GM12801 (cell line): ENCODE data around the gene BIN1.

Experiments
- TF ChIP-seq, protein P1 (sequence below): IDR thresholded peaks from one replicate; pipeline ENCODE4 v1.5.1; 2011; ENCODE audit warnings: control low read depth; ENCODE audit not compliant: insufficient read length; ENCODE audit errors: extremely low read depth

Gene BIN1

DNA sequence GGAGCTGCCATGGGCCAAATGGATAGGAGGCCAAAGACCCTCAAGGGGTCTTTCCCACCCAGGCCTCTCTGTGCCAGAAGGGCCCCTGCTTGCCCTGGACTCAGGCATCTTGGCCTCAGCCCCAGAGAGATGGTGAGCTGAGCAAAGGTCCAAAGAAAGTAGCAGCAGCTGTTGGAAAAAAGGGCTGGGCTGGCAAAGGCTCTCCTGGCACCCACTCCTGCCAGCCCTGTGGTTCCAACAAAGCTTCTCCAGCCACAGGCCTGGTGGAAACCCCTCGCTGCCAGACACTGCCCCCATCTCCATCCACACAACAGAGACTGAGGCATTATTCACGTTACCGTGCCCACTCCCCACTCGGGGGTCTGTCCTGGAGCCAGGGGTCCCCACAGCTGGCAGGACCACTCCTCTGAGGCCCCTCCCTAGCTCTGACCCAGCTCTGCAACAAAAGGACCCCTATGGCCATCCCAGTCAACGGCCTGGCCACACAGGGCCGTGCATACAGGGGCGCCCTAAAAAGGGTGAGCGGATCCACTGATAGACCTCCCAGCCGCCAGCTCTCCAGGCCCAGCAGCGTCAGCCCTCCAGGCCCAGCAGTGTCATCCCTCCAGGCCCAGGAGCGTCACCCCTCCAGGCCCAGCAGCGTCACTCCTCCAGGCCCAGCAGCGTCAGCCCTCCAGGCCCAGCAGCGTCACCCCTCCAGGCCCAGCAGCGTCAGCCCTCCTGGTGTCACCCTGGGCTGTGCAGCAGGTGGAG lies 10.1 kb downstream of the BIN1 start:
- TF ChIP-seq, protein P1, sequence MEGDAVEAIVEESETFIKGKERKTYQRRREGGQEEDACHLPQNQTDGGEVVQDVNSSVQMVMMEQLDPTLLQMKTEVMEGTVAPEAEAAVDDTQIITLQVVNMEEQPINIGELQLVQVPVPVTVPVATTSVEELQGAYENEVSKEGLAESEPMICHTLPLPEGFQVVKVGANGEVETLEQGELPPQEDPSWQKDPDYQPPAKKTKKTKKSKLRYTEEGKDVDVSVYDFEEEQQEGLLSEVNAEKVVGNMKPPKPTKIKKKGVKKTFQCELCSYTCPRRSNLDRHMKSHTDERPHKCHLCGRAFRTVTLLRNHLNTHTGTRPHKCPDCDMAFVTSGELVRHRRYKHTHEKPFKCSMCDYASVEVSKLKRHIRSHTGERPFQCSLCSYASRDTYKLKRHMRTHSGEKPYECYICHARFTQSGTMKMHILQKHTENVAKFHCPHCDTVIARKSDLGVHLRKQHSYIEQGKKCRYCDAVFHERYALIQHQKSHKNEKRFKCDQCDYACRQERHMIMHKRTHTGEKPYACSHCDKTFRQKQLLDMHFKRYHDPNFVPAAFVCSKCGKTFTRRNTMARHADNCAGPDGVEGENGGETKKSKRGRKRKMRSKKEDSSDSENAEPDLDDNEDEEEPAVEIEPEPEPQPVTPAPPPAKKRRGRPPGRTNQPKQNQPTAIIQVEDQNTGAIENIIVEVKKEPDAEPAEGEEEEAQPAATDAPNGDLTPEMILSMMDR = no peak

DNA sequence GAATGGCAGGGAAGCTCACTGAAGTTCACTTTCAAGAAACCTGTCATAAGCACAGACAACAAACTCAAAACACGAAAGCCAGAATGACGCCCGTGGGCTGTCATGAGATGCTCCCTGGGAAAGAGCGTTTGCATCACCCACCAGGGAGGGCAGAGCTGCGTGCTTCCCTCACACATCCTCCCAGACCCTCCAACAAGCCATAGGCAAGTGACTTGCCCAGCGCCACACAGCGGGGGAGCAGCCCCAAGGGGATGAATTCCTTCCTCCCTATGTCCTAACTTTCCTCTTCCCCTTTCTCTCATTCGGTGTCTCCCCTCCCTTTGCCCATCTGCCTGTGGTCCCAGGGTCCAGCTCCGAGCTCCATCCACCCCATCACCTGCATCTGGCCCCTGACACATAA lies 10.7 kb downstream of the BIN1 start:
- TF ChIP-seq, protein P1 = no peak

DNA sequence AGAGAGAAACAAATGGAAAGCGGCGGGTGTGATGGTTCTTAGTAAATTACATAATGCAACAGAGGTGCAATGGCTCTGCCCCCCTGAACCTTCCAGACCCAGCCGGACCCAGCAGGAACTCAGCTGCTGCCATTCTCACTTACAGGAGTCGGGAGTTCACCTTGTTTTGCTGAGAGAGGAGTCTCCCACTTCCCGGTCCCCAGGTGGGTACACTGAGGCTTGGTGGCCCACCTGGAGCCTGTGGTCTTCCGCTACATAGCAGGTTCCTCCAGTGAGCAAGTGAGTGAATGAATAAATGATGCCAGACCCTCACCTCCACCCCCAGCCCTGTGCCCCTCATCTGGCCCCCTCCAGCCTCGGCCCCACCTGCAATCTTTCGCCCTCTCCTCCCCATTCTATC lies 11.2 kb downstream of the BIN1 start:
- TF ChIP-seq, protein P1 = no peak

DNA sequence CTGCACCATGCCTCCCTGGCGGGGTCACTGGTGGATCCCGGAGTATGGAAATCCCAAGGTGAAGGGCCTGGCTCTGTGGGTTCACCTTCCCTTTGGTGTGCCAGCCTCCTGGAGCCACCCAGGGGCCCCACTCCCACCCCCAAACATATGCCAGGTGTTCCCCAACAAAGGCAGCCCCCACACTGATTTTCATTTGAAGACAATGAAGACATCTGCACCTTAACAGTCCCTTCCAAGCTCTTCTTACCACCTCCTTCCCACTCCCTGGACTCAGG lies 11.7 kb downstream of the BIN1 start:
- TF ChIP-seq, protein P1 = no peak

DNA sequence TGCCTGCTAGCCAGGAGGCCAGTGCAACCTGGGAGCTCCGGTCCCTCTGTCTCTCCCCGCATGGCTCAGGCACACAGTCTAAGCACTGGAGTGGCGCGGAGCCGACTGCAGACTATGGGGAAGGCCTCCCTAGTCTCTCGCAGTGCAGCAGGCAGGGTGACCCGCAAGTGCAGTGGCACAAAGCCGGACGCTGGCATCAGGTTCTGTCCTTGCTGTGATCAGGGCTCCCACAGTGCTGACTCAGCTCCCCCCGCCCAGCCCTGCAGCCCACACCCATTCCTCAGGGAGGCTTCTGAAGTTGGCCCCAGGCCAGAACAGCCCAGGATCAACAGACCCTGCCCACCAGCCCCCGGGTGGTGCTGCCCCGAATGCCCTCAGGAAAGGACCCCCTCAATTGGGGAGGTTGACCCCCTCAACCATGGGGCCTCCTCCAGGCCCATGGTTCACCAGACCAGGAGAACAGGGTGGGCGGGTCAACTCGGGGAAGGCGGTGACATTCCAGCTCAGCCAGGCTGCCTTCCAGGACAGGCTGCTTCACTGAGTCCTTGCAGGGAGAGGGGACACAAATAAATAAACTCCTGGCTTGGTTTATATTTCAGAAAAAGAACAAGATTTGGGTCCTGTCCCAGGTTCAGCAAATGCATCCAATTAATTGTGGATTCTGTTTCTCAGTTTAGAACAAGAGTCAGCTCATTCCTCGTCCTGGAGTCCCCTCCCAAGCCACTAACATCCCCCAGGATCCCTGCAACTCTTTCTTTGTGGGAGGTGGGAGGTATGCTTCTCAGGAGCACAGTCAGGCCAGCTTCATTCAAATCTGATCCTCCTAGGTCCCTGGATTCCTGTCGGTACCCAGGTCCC lies 12.2 kb downstream of the BIN1 start:
- TF ChIP-seq, protein P1 = no peak

DNA sequence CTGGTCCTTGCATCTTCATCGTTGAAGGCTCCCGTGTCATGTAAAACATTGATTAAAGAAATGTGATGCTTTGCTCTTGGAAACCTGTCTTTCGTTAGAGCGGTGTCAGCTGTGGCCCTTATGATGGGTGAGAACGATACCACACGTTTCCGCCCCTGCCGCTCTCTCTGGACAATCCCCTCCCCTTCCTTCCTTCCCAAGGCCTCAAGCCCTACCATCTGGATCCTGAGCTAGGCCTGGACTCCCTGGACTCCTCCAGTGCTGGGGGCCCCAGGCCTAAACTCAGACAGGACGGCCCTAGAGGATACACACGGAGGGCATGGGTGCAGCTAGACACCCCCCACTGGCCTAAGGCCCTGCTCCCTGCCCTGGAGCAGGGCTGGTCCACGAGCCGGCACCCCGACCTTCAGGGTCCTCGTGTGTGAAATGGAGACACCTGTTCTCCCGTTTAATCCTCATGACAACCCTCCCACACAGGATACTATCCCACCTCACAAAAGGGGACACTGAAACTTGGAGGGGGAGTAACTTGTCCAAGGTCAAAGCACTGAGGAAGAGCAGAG lies 13.2 kb downstream of the BIN1 start:
- TF ChIP-seq, protein P1 = no peak

DNA sequence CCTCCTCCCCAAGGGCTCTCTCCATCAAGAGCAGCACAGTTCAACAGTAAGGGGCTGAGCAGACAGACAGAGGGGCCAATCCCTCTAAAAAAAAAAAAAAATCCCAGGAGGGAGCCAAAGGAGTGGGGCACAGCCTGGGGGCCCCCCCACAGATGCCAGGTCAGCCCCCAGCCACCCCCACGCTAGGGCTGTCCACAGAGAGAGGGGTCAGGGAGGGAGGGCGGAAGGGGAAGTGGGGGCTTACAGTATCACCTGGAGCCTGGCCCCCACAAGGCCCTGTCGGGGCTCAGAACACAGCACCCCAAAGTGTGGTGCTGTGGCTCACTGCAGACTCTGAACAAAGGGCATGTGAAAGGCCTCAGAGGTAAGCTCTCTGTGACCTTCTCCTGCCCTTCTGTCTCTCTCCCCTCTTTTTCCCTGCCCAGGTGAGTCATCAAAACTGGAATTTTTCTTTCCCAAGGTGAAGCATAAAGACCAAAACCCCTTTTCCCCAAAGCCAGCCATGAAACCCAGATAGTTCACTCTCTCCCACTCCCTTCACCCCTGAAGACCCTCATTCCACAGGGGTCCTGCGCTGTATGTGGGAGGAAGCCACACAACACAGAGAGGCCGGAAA lies 13.9 kb downstream of the BIN1 start:
- TF ChIP-seq, protein P1 = no peak
